HG03575 (cell line): Measurements from ENCODE around the gene ANO2.

Experiments used
- ATAC-seq: cut with Tn5 transposase; IDR thresholded peaks from one replicate; pipeline ENCODE4 v1.9.1; 2021; ENCODE audit not compliant: unreplicated experiment, insufficient number of reproducible peaks, low FRiP score; ENCODE audit errors: extremely low read depth

ANO2 gene

DNA sequence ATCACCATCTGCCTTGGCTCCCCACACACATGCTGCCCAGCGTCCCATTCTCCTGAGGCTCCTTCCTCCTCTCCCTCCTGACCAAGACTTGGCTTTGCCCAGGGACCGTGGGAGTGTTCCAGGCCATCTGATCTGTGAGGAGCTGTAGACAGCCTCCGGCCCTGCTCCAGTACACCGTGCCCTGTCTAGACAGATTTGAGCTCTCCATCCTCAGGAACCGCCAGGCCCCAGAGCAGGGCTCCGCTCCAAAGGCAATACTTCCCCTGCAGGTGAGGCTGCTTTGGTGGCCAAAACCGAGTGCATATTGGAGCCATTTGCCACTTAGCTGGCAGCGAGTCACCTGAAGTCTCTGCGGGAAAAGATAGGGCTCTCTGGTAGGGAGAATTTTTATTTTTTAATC lies 147.4 kb downstream of the ANO2 start:
- no peak for ATAC-seq

DNA sequence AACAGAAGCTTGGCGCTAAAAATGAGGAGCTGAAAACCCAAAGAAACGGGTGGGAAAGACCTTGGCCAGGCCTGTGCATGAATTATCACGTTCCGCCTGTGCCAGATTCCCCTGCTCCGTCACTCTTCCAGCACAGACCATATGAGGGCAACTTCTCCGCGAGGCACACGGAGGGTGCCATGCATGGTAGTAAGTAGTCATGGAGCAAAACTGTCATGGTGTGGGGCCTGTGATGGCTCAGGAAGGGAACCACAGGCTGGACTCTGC lies 148.2 kb downstream of the ANO2 start:
- ATAC-seq: no peak

GRCh38 chr12:5796171-5796958 lies 148.7 kb downstream of the ANO2 start:
- no peak for ATAC-seq

DNA sequence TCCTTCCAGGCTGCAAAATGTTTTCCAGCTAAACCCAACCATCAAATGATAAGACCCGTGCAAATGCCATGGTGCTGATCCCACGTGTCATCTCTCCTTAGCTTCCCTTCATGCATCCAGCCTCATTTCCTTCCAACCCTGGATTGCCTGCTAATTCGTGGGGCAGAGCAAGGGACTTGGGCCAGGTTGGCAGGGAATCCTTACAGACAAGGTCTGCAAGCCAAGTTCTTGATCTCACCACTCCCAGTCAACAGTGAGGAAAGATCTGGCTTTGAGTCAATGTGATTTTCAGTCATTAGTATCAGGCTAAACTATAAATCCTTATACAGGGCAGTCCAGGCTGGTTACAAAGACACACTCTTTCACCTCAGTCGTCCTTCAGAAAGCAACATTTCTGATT lies 150.9 kb downstream of the ANO2 start:
- ATAC-seq: no peak

- no peak for ATAC-seq
Observed at GRCh38 chr12:5792343-5792742, 152.7 kb downstream of the ANO2 start.

DNA sequence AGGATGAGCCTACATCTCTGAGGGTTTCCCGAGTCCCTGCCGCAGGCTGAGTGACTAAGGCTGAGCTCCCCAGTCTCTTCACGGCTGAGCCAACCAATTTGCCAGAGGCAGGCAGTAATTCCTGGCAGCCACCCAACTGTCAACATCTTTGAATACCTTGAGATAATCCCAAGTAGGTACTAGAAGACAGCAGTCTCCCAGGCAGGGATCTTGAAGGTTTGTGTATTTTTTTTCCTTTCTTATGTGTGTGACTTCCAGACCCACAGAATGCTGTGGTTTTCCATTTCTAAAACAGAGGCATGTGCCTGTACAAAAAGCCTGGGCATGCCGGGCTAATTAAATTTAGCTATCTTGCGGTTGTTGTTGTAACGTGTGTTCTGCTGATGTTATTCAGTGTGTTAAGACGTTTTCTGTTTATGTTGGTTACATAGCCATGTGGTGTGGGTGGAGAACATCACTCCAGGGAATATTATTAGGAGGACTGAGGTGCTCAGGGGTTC lies 155.5 kb downstream of the ANO2 start:
- ATAC-seq: no peak

GRCh38 chr12:5787828-5788227 lies 157.2 kb downstream of the ANO2 start:
- no peak for ATAC-seq

DNA sequence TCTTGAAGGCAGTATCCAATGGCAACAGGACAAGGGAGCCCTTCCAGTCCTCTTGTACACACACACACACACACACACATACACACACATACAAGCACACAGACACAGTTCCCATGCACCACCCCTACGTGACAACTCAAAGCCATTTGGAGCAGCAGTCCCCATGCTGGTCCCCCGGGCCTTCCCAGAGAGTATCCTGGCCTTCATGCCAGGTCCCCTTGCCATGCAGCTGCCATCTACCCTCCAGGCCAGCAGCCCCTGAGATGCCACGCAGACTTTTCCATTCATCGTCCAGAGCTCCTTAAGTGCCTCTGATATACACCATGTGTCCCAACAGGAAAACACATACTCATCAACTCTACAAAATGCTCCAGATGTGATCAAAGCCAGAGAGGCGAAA lies 159.5 kb downstream of the ANO2 start:
- ATAC-seq: no peak

DNA sequence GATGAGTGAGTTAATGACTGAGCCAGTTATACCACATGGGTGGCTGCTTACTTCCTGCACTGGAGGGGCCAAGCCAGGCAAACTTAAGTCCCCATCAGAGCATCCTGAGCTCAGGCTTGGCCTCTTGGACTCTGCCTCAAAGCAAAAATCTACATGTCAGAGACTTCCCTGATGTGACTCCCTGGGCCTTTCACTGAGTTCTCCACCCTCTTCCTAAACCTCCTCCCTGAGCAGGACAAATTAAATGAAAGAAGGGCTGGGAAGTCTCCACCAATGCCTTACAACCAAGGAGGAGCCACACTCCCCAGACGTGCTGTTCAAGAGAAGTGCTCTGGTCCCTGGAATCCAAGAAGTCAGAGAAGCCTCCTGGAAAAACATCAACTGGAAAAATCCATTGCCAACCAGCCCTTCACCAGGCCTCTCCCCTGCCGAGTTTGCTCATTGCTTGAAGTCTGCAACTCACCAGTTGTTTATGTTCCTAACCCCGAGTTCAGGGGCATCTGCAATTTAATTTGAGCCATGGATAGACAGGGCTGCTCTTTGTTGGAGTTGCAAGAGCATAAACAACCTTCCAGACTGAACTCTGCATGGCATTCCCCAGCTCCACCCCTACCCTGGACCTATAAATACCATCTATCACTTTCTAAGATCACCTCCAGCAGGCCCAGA lies 160.5 kb downstream of the ANO2 start:
- no peak for ATAC-seq

GRCh38 chr12:5783289-5783920 lies 161.7 kb downstream of the ANO2 start:
- ATAC-seq: no peak

DNA sequence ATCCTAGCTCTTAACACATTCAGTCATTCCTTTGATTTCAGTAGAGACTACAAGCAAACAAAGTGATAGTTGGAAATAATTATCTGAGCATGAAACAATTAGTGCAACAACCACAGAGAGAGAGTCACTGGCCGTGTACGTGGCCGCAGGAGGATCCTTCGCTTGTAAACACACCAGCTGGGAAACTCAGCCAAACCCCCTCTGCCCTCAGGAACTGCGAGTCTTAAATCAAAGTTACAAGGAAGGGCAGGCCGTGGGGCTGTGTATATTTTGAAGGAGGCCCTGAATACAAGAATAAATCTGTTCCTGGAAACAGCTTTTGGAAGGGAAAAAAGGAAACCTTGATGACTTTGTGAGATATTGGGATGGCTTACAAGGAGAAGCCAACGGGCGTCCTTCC lies 164.5 kb downstream of the ANO2 start:
- no peak for ATAC-seq

- ATAC-seq: no peak
Observed at GRCh38 chr12:5779401-5779800, 165.7 kb downstream of the ANO2 start.

- no peak for ATAC-seq
Observed at GRCh38 chr12:5778821-5779220, 166.2 kb downstream of the ANO2 start.

GRCh38 chr12:5777451-5777850 lies 167.6 kb downstream of the ANO2 start:
- no peak for ATAC-seq

DNA sequence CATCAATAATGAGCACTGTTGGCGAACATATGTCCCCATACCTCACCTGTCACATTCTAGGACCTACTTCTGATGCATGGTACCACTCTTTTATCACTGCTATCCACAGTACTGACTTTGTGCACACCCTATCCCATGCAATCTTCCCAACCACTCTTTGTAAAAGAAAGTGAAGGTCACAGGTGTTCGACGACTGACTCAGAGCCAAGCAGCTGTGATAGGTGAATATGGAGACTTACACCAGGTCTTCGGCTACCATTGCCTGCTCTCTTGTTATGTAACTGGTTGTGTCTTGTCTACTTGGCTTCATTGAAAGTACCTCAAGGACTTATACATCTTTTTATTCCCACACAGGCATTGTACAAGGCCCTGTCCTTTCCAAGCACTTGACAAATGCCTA lies 169.0 kb downstream of the ANO2 start:
- no peak for ATAC-seq

DNA sequence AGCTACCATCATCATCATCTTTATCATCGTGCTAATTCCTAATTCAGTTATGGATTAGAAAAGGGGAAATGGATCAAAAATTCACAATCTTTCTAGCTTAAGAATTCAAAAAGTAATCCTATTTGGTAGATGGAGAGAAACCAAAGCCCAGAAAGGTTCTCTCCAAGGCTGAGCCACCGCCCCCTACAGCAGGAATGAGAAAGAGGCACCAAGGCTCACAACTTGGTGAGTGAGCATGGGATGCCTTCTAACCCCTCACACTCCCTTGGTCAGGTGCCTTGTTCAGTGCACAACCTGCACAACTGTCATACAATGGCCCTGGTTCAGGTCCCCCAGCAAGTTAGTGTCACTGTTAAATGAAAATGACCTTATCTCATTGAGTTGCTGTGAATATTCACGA lies 171.5 kb downstream of the ANO2 start:
- no peak for ATAC-seq

GRCh38 chr12:5771756-5772155 lies 173.3 kb downstream of the ANO2 start:
- no peak for ATAC-seq

GRCh38 chr12:5770727-5771126 lies 174.3 kb downstream of the ANO2 start:
- no peak for ATAC-seq

DNA sequence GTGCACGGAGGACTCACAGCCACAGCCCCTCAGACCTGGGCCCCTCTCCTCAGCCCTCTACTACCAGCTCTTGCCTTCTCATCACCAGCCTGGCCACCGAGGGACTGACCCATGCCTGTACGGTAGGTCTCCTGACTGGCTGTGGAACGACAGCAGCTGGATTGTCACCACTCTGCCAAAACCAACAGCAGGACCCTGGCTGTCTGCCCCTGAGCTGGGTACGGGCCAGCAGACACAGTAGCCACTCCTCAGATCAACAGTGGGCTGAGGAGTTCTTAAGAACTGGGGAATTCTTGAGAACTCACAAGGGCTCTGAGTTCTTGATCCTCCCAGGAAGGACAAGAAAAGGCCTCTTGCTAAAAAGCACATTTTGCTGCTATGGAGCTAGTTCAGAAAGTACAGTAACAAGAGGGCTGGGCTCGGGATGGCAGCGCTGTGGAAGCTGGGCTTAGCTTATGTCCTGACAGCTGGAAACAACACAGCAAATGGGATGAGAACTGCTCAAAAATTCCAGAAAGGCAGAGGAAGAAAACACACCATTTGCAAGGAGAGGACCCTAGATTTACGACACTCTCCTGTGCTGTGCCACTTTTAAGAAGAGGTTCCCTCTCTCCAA lies 176.4 kb downstream of the ANO2 start:
- ATAC-seq: no peak

- ATAC-seq: no peak
Observed at GRCh38 chr12:5768171-5768570, 176.9 kb downstream of the ANO2 start.
